Hepatocyte (in vitro differentiated cells): ENCODE results near the gene PTGES2. TPM values are rescaled to one million over a fixed set of nuclear protein-coding genes. Genes with fewer than 3 reads are reported as not detected.

Experiments used
- DNase-seq: peaks from one replicate; pipeline ENCODE4 v3.0.0-alpha.2; 2016; ENCODE audit warnings: low spot score
- H2AFZ ChIP-seq: fragments of 200-600 bp; sonication (generic); 2 replicates; pipeline ENCODE4 v1.6.0; 2016; ENCODE audit warnings: antibody characterized with exemption, mild to moderate bottlenecking
- H3K27ac ChIP-seq: fragments of 200-600 bp; sonication (generic); 2 replicates; pipeline ENCODE4 v1.5.1; 2016; ENCODE audit warnings: mild to moderate bottlenecking
- H3K27me3 ChIP-seq: fragments of 200-600 bp; sonication (generic); 2 replicates; pipeline ENCODE4 v1.6.1; 2016
- H3K36me3 ChIP-seq: fragments of 200-600 bp; sonication (generic); replicated peaks from 2 replicates; pipeline ENCODE4 v1.5.1; 2016; ENCODE audit warnings: low read depth; ENCODE audit not compliant: insufficient read depth
- H3K4me1 ChIP-seq: fragments of 200-600 bp; sonication (generic); 2 replicates; pipeline ENCODE4 v1.5.1; 2016; ENCODE audit warnings: mild to moderate bottlenecking, moderate library complexity; ENCODE audit not compliant: insufficient read depth
- H3K4me2 ChIP-seq: fragments of 200-600 bp; sonication (generic); 2 replicates; pipeline ENCODE4 v1.6.0; 2016
- H3K4me3 ChIP-seq: fragments of 200-600 bp; sonication (generic); 2 replicates; pipeline ENCODE4 v1.5.1; 2016; ENCODE audit warnings: mild to moderate bottlenecking
- H3K79me2 ChIP-seq: fragments of 200-600 bp; sonication (generic); 2 replicates; pipeline ENCODE4 v1.6.0; 2017; ENCODE audit warnings: mild to moderate bottlenecking
- H3K9me2 ChIP-seq: fragments of 200-600 bp; sonication (generic); replicated peaks from 2 replicates; pipeline ENCODE4 v1.6.0; 2017; ENCODE audit warnings: mild to moderate bottlenecking; ENCODE audit not compliant: insufficient read depth
- H3K9me3 ChIP-seq: fragments of 200-600 bp; sonication (generic); 2 replicates; pipeline ENCODE4 v1.5.1; 2016; ENCODE audit warnings: low read depth, mild to moderate bottlenecking
- H4K20me1 ChIP-seq: fragments of 200-600 bp; sonication (generic); 2 replicates; pipeline ENCODE4 v1.6.0; 2016; ENCODE audit warnings: mild to moderate bottlenecking; ENCODE audit not compliant: insufficient read depth, poor library complexity, severe bottlenecking
- CTCF ChIP-seq: fragments of 200-600 bp; sonication (generic); IDR thresholded peaks from 2 replicates; pipeline ENCODE4 v1.5.1; 2016; ENCODE audit warnings: antibody characterized with exemption, mild to moderate bottlenecking; ENCODE audit not compliant: poor library complexity
- EZH2 ChIP-seq: fragments of 200-600 bp; sonication (generic); IDR thresholded peaks from 2 replicates; pipeline ENCODE4 v1.6.1; 2016; ENCODE audit warnings: antibody characterized with exemption, mild to moderate bottlenecking, borderline replicate concordance
- EZH2phosphoT487 ChIP-seq: fragments of 200-600 bp; sonication (generic); IDR thresholded peaks from one replicate; pipeline ENCODE4 v1.6.1; 2018; ENCODE audit warnings: antibody characterized with exemption, mild to moderate bottlenecking, low read depth, moderate library complexity; ENCODE audit not compliant: unreplicated experiment, severe bottlenecking
- WGBS: methylation state at CpG from one replicate; pipeline ENCODE4 v1.1.6; 2016; ENCODE audit warnings: low lambda C conversion rate; ENCODE audit errors: missing lambda C conversion rate; 5-methylcytosine and 5-hydroxymethylcytosine counted together
- polyA plus RNA-seq: library from polyadenylated mRNA; unstranded; fragments of >200 nt; fragmentation: Nextera tagmentation; extraction: Ambion mirVana; gene quantifications from 2 replicates; pipeline ENCODE4 v1.2.1, GENCODE V29; 2016
- total RNA-seq: library from RNA; depleted of rRNA; stranded (reverse); fragments of >200 nt; gene quantifications from 2 replicates; pipeline ENCODE4 v1.2.3, GENCODE V29; 2014

PTGES2 gene
- total and polyA plus RNA-seq, 2 experiments from 2014 or later = 29.4 to 68.1 TPM

- no peaks in the 10 kb centered on the region for H3K36me3 ChIP-seq
- no peak overlapping the region for H2AFZ ChIP-seq
- H3K4me1 ChIP-seq = no peaks in the 10 kb centered on the region
- no peak for TF ChIP-seq EZH2
- H4K20me1 ChIP-seq = no peaks in the 10 kb centered on the region
- no peak overlapping the region for H3K4me3 ChIP-seq
- no peaks in the 10 kb centered on the region for H3K9me3 ChIP-seq
- H3K79me2 ChIP-seq = no peaks in the 10 kb centered on the region
- no peak for DNase-seq
- no peak overlapping the region for H3K4me2 ChIP-seq
- no peaks in the 10 kb centered on the region for H3K27me3 ChIP-seq
- WGBS = 93% methylated on average over 13 of the region's 18 CpGs
- no peak overlapping the region for H3K27ac ChIP-seq
- H3K9me2 ChIP-seq = no peaks in the 10 kb centered on the region
These were observed 38.6 kb upstream of the PTGES2 start for GRCh38 chr9:128166169-128166568.

- Histone ChIP-seq H3K36me3 (no peaks in the 10 kb centered on the region), H2AFZ (no peak overlapping the region), H3K79me2 (no peaks in the 10 kb centered on the region), H3K9me2 (no peaks in the 10 kb centered on the region), H3K4me1 (no peaks in the 10 kb centered on the region), H3K4me3 (no peak overlapping the region), H3K9me3 (no peaks in the 10 kb centered on the region), H3K27me3 (no peaks in the 10 kb centered on the region), H3K4me2 (no peak overlapping the region), H4K20me1 (no peaks in the 10 kb centered on the region), H3K27ac (no peak overlapping the region)
- 94% methylated on average over 14 of the region's 14 CpGs for WGBS
- no peak for DNase-seq
- TF ChIP-seq EZH2 = no peak
- no peak for TF ChIP-seq EZH2phosphoT487
- TF ChIP-seq CTCF = no peak
These were observed 36.9 kb upstream of the PTGES2 start for GRCh38 chr9:128164307-128164885.

GRCh38 chr9:128163523-128164306, 36.2 kb upstream of the PTGES2 start:
- WGBS = 99% methylated on average over 10 of the region's 10 CpGs
- no peaks in the 10 kb centered on the region for H3K27me3 ChIP-seq
- no peaks in the 10 kb centered on the region for H3K9me2 ChIP-seq
- H3K4me3 ChIP-seq = no peak overlapping the region
- H4K20me1 ChIP-seq = no peaks in the 10 kb centered on the region
- no peak overlapping the region for H3K4me2 ChIP-seq
- H2AFZ ChIP-seq = no peak overlapping the region
- no peaks in the 10 kb centered on the region for H3K79me2 ChIP-seq
- H3K36me3 ChIP-seq = no peaks in the 10 kb centered on the region
- TF ChIP-seq EZH2phosphoT487 (no peak), CTCF (no peak), EZH2 (no peak)
- H3K9me3 ChIP-seq = no peaks in the 10 kb centered on the region
- H3K4me1 ChIP-seq = no peaks in the 10 kb centered on the region
- DNase-seq = no peak
- no peak overlapping the region for H3K27ac ChIP-seq

- Histone ChIP-seq H3K4me3 (no peak overlapping the region), H3K4me1 (no peaks in the 10 kb centered on the region), H3K27ac (no peak overlapping the region), H3K4me2 (no peak overlapping the region), H4K20me1 (no peaks in the 10 kb centered on the region), H3K9me3 (no peaks in the 10 kb centered on the region), H3K79me2 (no peaks in the 10 kb centered on the region), H3K27me3 (no peaks in the 10 kb centered on the region), H2AFZ (no peak overlapping the region), H3K9me2 (no peaks in the 10 kb centered on the region), H3K36me3 (no peaks in the 10 kb centered on the region)
- WGBS = 98% methylated on average over 6 of the region's 6 CpGs
- TF ChIP-seq EZH2 (no peak), EZH2phosphoT487 (no peak), CTCF (no peak)
- no peak for DNase-seq
These were observed 35.5 kb upstream of the PTGES2 start for GRCh38 chr9:128163027-128163515.
